GM21717 (cell line): Measurements from ENCODE around the gene IQCH.

Experiments
- ATAC-seq: cut with Tn5 transposase; IDR thresholded peaks from one replicate; pipeline ENCODE4 v1.9.1; 2021; ENCODE audit warnings: mild to moderate bottlenecking, moderate library complexity; ENCODE audit not compliant: unreplicated experiment

Gene IQCH

GRCh38 chr15:67296684-67297083 lies 42.1 kb downstream of the IQCH start:
- no peak for ATAC-seq

GRCh38 chr15:67300266-67301025 lies 45.9 kb downstream of the IQCH start:
- ATAC-seq, result no peak

GRCh38 chr15:67303490-67304363 lies 49.1 kb downstream of the IQCH start:
- ATAC-seq, result no peak

- ATAC-seq, result no peak
Measured at GRCh38 chr15:67304778-67305177, 50.2 kb downstream of the IQCH start.

- no peak for ATAC-seq
Measured at GRCh38 chr15:67305506-67305905, 50.9 kb downstream of the IQCH start.

- ATAC-seq, result no peak
Measured at GRCh38 chr15:67307156-67307555, 52.6 kb downstream of the IQCH start.

- no peak for ATAC-seq
Measured at GRCh38 chr15:67307889-67308597, 53.5 kb downstream of the IQCH start.

GRCh38 chr15:67311731-67312130 lies 57.1 kb downstream of the IQCH start:
- ATAC-seq, result no peak

GRCh38 chr15:67319961-67320360 lies 65.4 kb downstream of the IQCH start:
- ATAC-seq, result no peak

GRCh38 chr15:67321352-67321751 lies 66.8 kb downstream of the IQCH start:
- no peak for ATAC-seq

- ATAC-seq, result no peak
Measured at GRCh38 chr15:67322481-67322880, 67.9 kb downstream of the IQCH start.

GRCh38 chr15:67327312-67327711 lies 72.7 kb downstream of the IQCH start:
- no peak for ATAC-seq

GRCh38 chr15:67327737-67328136 lies 73.2 kb downstream of the IQCH start:
- ATAC-seq, result no peak

- ATAC-seq, result no peak
Measured at GRCh38 chr15:67329984-67330733, 75.6 kb downstream of the IQCH start.

GRCh38 chr15:67331676-67332075 lies 77.1 kb downstream of the IQCH start:
- no peak for ATAC-seq

GRCh38 chr15:67335026-67335425 lies 80.4 kb downstream of the IQCH start:
- no peak for ATAC-seq

- no peak for ATAC-seq
Measured at GRCh38 chr15:67335534-67336222, 81.1 kb downstream of the IQCH start.

GRCh38 chr15:67340630-67341029 lies 86.0 kb downstream of the IQCH start:
- ATAC-seq, result no peak

- no peak for ATAC-seq
Measured at GRCh38 chr15:67341539-67341938, 87.0 kb downstream of the IQCH start.

- ATAC-seq, result no peak
Measured at GRCh38 chr15:67343206-67343605, 88.6 kb downstream of the IQCH start.
